Subcutaneous abdominal adipose tissue (tissue), 5 donors: Measurements from ENCODE around the gene PIP5KL1.
A peak's percentile ranks its signal among the peaks of the same experiment; 100 is the strongest.

ENCODE experiments used
- H3K27ac ChIP-seq: one replicate; pipeline ENCODE4 v1.7.0; 2013; ENCODE audit warnings: low read depth, mild to moderate bottlenecking, inconsistent platforms, low read length, moderate library complexity
- H3K27me3 ChIP-seq, 5 donors: one replicate each; pipeline ENCODE4 v1.7.0; 2013; ENCODE audit warnings: low read length in 5 of 5, inconsistent platforms in 1 of 5; ENCODE audit not compliant: control insufficient read depth in 5 of 5, insufficient read depth in 4 of 5
- H3K36me3 ChIP-seq, 5 donors: one replicate each; pipeline ENCODE4 v1.7.0; 2013; ENCODE audit warnings: low read length in 5 of 5; ENCODE audit not compliant: control insufficient read depth in 5 of 5, insufficient read depth in 5 of 5
- H3K4me1 ChIP-seq, 5 donors: one replicate each; pipeline ENCODE4 v1.7.0; 2013; ENCODE audit warnings: low read length in 5 of 5, mild to moderate bottlenecking in 3 of 5, moderate library complexity in 1 of 5; ENCODE audit not compliant: control insufficient read depth in 5 of 5, insufficient read depth in 5 of 5
- H3K4me3 ChIP-seq, 5 donors: one replicate each; pipeline ENCODE4 v1.7.0; 2013; ENCODE audit warnings: low read length in 5 of 5, low read depth in 1 of 5
- H3K9ac ChIP-seq, 5 donors: one replicate each; pipeline ENCODE4 v1.7.0; 2013; ENCODE audit warnings: low read length in 5 of 5, mild to moderate bottlenecking in 4 of 5, moderate library complexity in 3 of 5
- H3K9me3 ChIP-seq, 5 donors: one replicate each; pipeline ENCODE4 v1.7.0; 2013; ENCODE audit warnings: low read length in 5 of 5; ENCODE audit not compliant: control insufficient read depth in 5 of 5
- donor health status: healthy.
- donor health status: healthy.
- donor health status: healthy.
- donor health status: healthy.
- donor health status: healthy.

The PIP5KL1 gene

DNA sequence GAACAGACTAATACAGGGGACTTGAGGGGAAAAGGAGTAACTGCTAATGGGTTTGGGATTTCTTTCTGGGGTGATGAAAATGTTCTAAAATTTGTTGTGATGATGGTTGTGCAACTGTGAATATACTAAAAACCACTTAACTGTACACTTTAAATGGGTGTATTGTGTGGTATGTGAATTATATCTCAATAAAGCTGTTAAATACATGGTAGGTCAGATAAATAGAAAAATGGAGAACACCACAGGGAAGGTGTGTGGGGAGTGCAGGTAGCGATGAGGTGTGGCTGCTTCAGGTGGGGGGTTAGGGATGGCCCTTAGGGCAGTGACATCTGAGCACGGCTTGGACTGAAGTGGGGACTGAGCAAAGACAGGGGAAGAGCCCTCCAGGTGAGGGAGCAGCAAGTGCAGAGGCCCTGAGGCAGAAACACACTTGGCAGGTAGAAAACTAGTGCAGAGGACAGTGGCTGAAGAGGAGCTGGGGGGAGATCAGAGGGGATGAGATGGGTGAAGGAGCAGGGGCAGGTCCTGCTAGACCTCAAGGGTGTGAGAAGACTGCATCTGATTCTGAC lies 29.3 kb upstream of the PIP5KL1 start:
- Histone ChIP-seq H3K9me3 (no peaks in the 10 kb centered on the region), H3K36me3 (no peaks in the 10 kb centered on the region), H3K4me3 (no peak overlapping the region), H3K4me1 (peaks cover 2 to 21% (median 16%) of the 10 kb centered on the region in 5 donors), H3K27me3 (no peaks in the 10 kb centered on the region), H3K27ac (no peak overlapping the region), H3K9ac (peak overlapping the region in 2 of 5 donors; percentile 0 to 46)

DNA sequence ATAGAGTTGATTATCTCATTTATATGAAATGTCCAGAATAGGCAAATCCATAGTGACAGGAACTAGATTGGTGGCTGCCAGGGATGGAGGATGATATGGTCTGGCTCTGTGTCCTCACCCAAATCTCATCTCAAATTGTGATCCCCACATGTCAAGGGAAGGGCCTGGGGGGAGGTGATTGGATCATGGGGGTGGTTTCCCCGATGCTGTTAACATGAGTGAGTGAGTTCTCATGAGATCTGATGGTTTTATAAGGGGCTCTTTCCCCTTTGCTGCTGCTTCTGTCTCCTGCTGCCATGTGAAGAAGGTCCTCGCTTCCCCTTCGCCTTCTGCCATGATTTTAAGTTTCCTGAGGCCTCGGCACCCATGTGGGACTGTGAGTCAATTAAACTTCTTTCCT lies 28.8 kb upstream of the PIP5KL1 start:
- H3K27me3 ChIP-seq, result no peaks in the 10 kb centered on the region
- no peaks in the 10 kb centered on the region for H3K9me3 ChIP-seq
- H3K9ac ChIP-seq, result no peak overlapping the region
- no peaks in the 10 kb centered on the region for H3K36me3 ChIP-seq
- peaks cover 2 to 20% (median 15%) of the 10 kb centered on the region in 5 donors for H3K4me1 ChIP-seq
- H3K4me3 ChIP-seq, result no peak overlapping the region
- no peak overlapping the region for H3K27ac ChIP-seq

DNA sequence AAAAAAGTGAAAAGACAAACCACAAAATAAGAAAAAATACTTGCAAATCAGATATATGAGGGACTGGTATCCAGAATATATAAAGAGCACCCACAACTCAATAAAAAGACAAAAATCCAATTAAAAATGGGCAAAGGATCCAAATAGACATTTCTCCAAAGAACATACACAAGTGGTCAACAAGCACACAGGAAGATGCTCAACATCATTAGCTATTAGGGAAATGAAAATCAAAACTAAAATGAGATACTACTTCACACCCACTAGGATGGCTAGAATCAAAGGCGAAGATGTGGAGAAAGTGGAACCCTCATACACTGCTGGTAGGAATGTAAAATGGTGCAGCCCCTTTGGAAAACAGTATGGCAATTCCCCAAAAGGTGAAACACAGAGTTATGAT lies 28.2 kb upstream of the PIP5KL1 start:
- H3K27me3 ChIP-seq, result no peaks in the 10 kb centered on the region
- H3K4me3 ChIP-seq, result no peak overlapping the region
- H3K27ac ChIP-seq, result no peak overlapping the region
- no peaks in the 10 kb centered on the region for H3K36me3 ChIP-seq
- H3K9me3 ChIP-seq, result no peaks in the 10 kb centered on the region
- H3K4me1 ChIP-seq, result peaks cover 2 to 20% (median 11%) of the 10 kb centered on the region in 5 donors
- no peak overlapping the region for H3K9ac ChIP-seq

DNA sequence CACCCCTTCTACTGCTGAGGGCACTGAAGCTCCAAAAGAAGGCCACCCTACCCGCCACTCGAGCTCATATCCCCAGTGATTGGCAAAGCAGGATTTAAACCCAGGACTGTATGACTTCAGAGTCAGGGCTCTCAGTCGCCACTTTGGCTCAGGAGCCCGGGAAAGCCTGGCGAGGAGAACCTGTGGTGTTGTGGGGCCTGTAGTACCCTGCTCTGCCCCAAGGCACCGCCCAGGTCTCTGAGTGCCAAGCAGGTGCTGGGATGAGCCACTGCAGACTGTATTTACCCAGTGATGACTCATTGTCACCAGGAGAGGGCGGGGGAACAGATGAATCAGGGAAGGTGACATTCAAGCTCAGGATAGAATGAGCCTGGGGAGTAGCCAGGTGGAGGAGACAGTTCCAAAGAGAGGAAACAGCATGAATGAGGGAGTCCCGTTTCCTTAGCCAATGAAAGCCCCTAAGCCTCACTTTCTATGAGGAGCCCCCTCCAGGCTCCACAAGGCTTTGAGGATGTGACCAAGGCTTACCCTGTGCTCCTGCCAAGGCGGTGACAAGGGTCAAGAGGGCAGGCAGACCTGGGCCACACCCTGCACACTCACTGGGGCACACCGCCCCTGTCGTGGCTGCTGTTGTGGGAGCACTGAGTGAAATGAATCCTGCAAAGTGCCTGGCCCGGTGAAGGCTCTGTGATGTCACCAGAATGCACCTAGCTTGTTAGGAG lies 24.9 kb upstream of the PIP5KL1 start:
- no peaks in the 10 kb centered on the region for H3K27me3 ChIP-seq
- H3K36me3 ChIP-seq, result no peaks in the 10 kb centered on the region
- no peaks in the 10 kb centered on the region for H3K9me3 ChIP-seq
- H3K4me1 ChIP-seq, result peaks cover 0 to 10% (median 7%) of the 10 kb centered on the region in 5 donors
- H3K9ac ChIP-seq, result no peak overlapping the region
- H3K4me3 ChIP-seq, result no peak overlapping the region
- H3K27ac ChIP-seq, result no peak overlapping the region

DNA sequence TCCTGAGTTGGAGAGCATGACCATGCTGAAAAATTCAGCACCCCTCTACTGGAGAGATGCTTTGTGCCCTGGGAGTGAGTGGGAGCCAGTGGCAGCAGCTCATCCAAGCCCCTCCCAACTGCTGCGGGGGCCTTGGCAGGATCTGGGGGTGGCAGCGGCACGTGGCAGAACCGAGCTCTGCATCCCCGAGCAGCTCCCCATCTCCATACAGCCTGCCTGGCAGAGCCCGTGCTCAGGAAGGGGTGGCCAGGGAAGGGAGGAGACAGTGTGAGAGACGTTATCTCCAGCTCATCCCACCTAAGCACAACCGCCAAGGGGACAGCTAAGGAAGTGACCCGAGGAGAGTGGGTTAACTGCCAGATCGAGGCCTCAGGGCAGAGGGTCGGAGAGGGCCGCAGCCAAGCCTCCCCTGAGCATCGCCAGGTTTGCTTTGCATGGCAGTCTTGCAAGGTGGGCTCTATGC lies 24.3 kb upstream of the PIP5KL1 start:
- no peak overlapping the region for H3K4me3 ChIP-seq
- H3K9ac ChIP-seq, result no peak overlapping the region
- H3K36me3 ChIP-seq, result peaks cover 0 to 2% (median 0%) of the 10 kb centered on the region in 5 donors
- H3K27me3 ChIP-seq, result no peaks in the 10 kb centered on the region
- H3K27ac ChIP-seq, result no peak overlapping the region
- peaks cover 0 to 8% (median 3%) of the 10 kb centered on the region in 5 donors for H3K4me1 ChIP-seq
- H3K9me3 ChIP-seq, result no peaks in the 10 kb centered on the region

DNA sequence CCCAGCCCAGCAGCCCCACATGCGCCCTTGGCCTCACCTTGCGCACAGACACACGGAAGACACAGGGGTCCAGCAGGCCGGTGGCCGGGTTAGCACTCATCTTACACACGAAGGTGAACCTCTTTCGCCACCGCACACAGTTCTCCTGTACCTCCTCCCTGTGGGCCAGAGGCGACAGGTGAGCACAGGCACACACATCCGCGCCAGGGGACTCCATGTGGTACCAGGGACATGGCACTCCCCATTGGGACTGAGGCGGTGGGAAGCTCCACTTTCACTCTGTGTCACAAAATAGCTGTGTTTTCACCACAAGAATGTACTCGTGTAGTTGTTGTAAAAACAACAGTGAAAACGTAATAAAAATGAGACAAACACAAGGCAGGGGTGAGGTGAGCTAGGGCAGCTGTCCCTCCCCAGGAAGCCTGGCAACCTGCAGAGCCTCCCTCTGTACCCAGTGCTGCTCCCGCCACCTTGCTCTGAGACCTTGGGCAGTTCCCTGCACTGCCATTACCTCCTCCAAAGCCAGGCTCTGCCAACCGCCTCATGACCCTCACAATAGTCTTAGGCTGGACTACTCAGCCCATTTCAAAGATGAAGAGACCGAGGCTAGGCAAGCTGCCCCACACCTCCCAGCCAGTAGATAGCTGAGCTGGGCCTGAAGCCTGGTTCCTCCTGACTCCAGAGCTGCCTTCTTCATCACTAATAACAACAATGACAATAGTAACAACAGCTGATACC lies 23.4 kb upstream of the PIP5KL1 start:
- H3K36me3 ChIP-seq, result peaks cover 0 to 2% (median 0%) of the 10 kb centered on the region in 5 donors
- peaks cover 0 to 12% (median 7%) of the 10 kb centered on the region in 5 donors for H3K4me1 ChIP-seq
- no peak overlapping the region for H3K4me3 ChIP-seq
- no peak overlapping the region for H3K9ac ChIP-seq
- no peak overlapping the region for H3K27ac ChIP-seq
- H3K27me3 ChIP-seq, result no peaks in the 10 kb centered on the region
- H3K9me3 ChIP-seq, result no peaks in the 10 kb centered on the region

DNA sequence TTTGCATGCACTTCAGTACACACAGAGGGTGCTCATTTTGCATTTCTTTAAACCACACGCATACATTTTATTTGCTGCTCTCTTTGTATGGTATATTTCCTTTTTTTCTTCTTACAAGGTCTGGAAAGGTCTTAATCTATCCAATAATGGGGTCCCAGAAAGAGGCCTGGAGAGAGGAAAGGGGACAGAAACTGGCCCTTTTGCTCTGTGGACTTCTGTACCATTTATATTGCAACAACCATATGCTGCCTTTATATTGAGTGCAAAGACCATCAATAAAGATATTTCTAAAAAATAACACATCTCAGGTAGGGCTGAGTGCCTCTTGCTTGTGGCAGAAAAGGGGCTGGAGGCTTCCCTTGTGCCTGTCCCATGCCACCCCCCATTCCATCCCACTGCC lies 22.6 kb upstream of the PIP5KL1 start:
- H3K9ac ChIP-seq, result no peak overlapping the region
- no peaks in the 10 kb centered on the region for H3K27me3 ChIP-seq
- no peaks in the 10 kb centered on the region for H3K9me3 ChIP-seq
- peaks cover 0 to 12% (median 7%) of the 10 kb centered on the region in 5 donors for H3K4me1 ChIP-seq
- H3K36me3 ChIP-seq, result peaks cover 0 to 2% (median 0%) of the 10 kb centered on the region in 5 donors
- H3K4me3 ChIP-seq, result no peak overlapping the region
- H3K27ac ChIP-seq, result no peak overlapping the region

DNA sequence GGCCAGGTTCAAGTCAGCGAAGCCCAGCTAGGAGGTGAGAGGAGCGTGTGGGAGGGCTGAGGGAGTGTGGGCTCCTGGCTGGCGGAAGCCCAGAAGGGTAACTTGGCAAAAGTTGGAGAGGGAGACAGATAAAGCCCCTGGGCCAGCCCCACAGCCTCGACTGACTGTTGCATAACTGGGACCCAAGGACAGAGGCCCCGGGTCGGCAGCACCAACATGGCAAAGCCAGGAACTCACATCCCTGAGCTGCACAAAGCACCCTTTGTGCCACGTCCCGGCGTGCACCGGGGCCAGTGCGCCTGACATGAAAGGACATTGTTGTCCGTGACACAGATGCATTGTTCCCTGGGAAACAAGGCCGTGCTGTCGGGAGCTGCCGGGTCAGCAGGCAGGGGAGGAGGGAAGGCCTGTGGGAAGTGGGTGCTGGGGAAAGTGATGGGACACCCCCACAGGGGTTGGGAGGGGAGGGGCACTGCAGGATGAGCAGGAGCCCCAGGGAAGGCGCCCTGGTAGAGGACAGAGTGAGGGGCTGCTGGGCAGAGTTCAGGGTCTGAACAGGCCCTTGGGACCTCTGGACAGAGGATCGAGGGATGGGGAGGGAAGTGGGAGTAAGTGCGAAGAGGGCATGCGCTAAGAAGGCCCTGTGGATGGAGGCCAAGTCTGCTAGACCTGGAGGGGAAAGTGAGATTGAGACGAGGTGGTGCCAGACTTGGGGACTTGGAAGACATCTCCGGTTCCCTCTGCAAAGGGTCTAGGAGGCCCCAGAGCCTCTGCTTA lies 20.1 kb upstream of the PIP5KL1 start:
- no peak overlapping the region for H3K9ac ChIP-seq
- H3K4me3 ChIP-seq, result no peak overlapping the region
- H3K4me1 ChIP-seq, result peaks cover 0 to 12% (median 7%) of the 10 kb centered on the region in 5 donors
- H3K27me3 ChIP-seq, result no peaks in the 10 kb centered on the region
- H3K9me3 ChIP-seq, result no peaks in the 10 kb centered on the region
- H3K27ac ChIP-seq, result no peak overlapping the region
- peaks cover 0 to 6% (median 0%) of the 10 kb centered on the region in 5 donors for H3K36me3 ChIP-seq

DNA sequence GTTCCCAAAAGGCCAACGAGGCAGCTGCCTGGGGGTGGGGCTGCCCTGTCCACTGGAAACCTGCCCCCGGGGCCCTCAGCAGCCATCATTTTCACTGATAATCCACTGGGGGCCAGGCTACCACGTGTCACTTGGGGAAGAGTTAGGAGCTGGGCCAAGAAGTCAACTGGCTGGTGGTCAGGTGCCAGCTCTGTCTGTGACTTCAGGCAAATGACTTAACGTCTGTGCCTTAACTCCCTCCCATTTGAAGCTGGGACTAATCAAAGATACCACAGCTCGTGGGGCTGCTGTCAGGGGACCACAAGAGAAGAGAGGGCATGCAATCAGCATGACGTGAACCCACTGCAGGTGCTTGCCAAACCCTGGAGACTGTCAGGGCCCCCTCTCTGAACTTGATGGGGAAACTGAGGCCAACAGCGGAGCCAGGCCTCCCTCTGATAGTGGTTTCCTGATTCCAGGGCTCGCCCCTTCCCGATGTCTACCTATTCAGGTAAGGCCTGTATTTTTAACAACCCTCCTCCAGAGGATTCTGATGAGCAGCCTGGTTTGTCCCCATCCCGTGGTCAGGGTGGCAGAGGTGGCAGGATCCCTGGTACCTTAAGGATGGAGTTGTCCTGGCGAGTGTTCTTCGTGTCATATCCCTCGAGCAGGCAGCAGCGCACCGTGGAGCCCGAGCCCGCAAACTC lies 19.4 kb upstream of the PIP5KL1 start:
- no peaks in the 10 kb centered on the region for H3K9me3 ChIP-seq
- H3K27me3 ChIP-seq, result no peaks in the 10 kb centered on the region
- peaks cover 0 to 13% (median 5%) of the 10 kb centered on the region in 5 donors for H3K36me3 ChIP-seq
- peaks cover 0 to 12% (median 7%) of the 10 kb centered on the region in 5 donors for H3K4me1 ChIP-seq
- H3K9ac ChIP-seq, result no peak overlapping the region
- no peak overlapping the region for H3K27ac ChIP-seq
- no peak overlapping the region for H3K4me3 ChIP-seq
